ENCODE data around the gene CXCL9.

- TF ChIP-seq CTCF (IDR thresholded peaks at IDR 0.05) = no peak
- no peak for TF ChIP-seq SIN3A (IDR thresholded peaks at IDR 0.05; ENCODE audit: borderline replicate concordance, insufficient read depth, low read depth, low read length)
Measured at GRCh38 chr4:75953509-75953908, 53.8 kb downstream of the CXCL9 start.
